Loucy (cell line): ENCODE results near the gene SHANK3.

Experiments
- CTCF ChIP-seq: fragments of 200-600 bp; sonication (generic); conservative IDR thresholded peaks from 2 replicates; pipeline ENCODE4 v1.5.1; 2014; ENCODE audit warnings: mild to moderate bottlenecking, antibody characterized with exemption, low read length
- EZH2phosphoT487 ChIP-seq: fragments of 200-600 bp; IDR thresholded peaks from 2 replicates; pipeline ENCODE4 v1.6.1; 2018; ENCODE audit warnings: antibody characterized with exemption, mild to moderate bottlenecking, moderate library complexity, borderline replicate concordance

GRCh38 chr22:50687829-50688228 lies 15.2 kb downstream of the SHANK3 start:
- TF ChIP-seq CTCF (no peak), EZH2phosphoT487 (no peak)
